Neural cell (in vitro differentiated cells): Measurements from ENCODE around the gene APH1B. TPM values are rescaled to one million over a fixed set of nuclear protein-coding genes. Genes with fewer than 3 reads are reported as not detected.

Experiments used
- H2AFZ ChIP-seq: fragments of 200-600, 300-800 bp; sonication (generic), shearing (Covaris generic); 2 replicates; pipeline ENCODE4 v1.6.0; 2014; ENCODE audit warnings: low read depth, mild to moderate bottlenecking, antibody characterized with exemption, low read length, moderate library complexity
- H3F3A ChIP-seq: fragments of 200-600 bp; shearing (Covaris generic); 2 replicates; pipeline ENCODE4 v1.6.1; 2016; ENCODE audit warnings: mild to moderate bottlenecking, moderate library complexity, mixed read lengths, antibody characterized with exemption, low read length; ENCODE audit not compliant: insufficient read depth, poor library complexity, severe bottlenecking
- H3K27ac ChIP-seq: fragments of 200-600, 300-800 bp; sonication (generic), shearing (Covaris generic); 2 replicates; pipeline ENCODE4 v1.5.1; 2014; ENCODE audit warnings: mild to moderate bottlenecking, low read length, moderate library complexity
- H3K27me3 ChIP-seq: fragments of 300-800, 200-600 bp; sonication (generic), shearing (Covaris generic); 2 replicates; pipeline ENCODE4 v1.6.0; 2014; ENCODE audit warnings: mild to moderate bottlenecking, low read depth, low read length, moderate library complexity; ENCODE audit not compliant: insufficient read depth
- H3K36me3 ChIP-seq: fragments of 300-800, 200-600 bp; sonication (generic), shearing (Covaris generic); 2 replicates; pipeline ENCODE4 v1.5.1; 2014; ENCODE audit warnings: mild to moderate bottlenecking, antibody characterized with exemption, low read length, moderate library complexity; ENCODE audit not compliant: insufficient read depth
- H3K4me2 ChIP-seq: fragments of 300-800, 200-600 bp; sonication (generic), shearing (Covaris generic); 2 replicates; pipeline ENCODE4 v1.6.0; 2014; ENCODE audit warnings: mild to moderate bottlenecking, low read length
- H3K4me3 ChIP-seq: fragments of 300-800, 200-600 bp; sonication (generic), shearing (Covaris generic); 2 replicates; pipeline ENCODE4 v1.5.1; 2014; ENCODE audit warnings: mild to moderate bottlenecking, low read length, moderate library complexity
- H3K79me2 ChIP-seq: fragments of 200-600 bp; shearing (Covaris generic); replicated peaks from 2 replicates; pipeline ENCODE4 v1.6.0; 2014; ENCODE audit warnings: mild to moderate bottlenecking, low read length, moderate library complexity; ENCODE audit not compliant: insufficient read depth
- H3K9ac ChIP-seq: fragments of 300-800, 200-600 bp; sonication (generic), shearing (Covaris generic); 2 replicates; pipeline ENCODE4 v1.6.1; 2016; ENCODE audit warnings: mild to moderate bottlenecking, low read length, mixed read lengths
- H3K9me2 ChIP-seq: fragments of 200-600 bp; shearing (Covaris generic); 2 replicates; pipeline ENCODE4 v1.6.1; 2016; ENCODE audit warnings: mild to moderate bottlenecking, low read length, mixed read lengths; ENCODE audit not compliant: insufficient read depth
- H3K9me3 ChIP-seq: fragments of 200-600, 300-800 bp; sonication (generic), shearing (Covaris generic); 2 replicates; pipeline ENCODE4 v1.6.1; 2016; ENCODE audit warnings: mild to moderate bottlenecking, mixed run types, low read length, moderate library complexity, mixed read lengths
- H4K20me1 ChIP-seq: fragments of 200-600 bp; shearing (Covaris generic); 2 replicates; pipeline ENCODE4 v1.6.1; 2016; ENCODE audit warnings: mild to moderate bottlenecking, mixed run types; ENCODE audit not compliant: insufficient read depth
- EP300 ChIP-seq: fragments of 450-650 bp; conservative IDR thresholded peaks from 2 replicates; pipeline ENCODE4 v1.6.1; 2014; ENCODE audit warnings: antibody characterized with exemption, mild to moderate bottlenecking, moderate library complexity; ENCODE audit not compliant: poor library complexity, severe bottlenecking
- EZH2 ChIP-seq: fragments of 200-600, 300-800 bp; shearing (Covaris generic), sonication (generic); IDR thresholded peaks from 2 replicates; pipeline ENCODE4 v1.6.1; 2014; ENCODE audit warnings: antibody characterized with exemption, low read length, borderline replicate concordance, mild to moderate bottlenecking; ENCODE audit not compliant: insufficient read depth, poor library complexity, severe bottlenecking
- MXI1 ChIP-seq: fragments of 450-650 bp; conservative IDR thresholded peaks from 2 replicates; pipeline ENCODE4 v1.6.1; 2014; ENCODE audit warnings: antibody characterized with exemption, mild to moderate bottlenecking; ENCODE audit not compliant: poor library complexity, severe bottlenecking
- POLR2AphosphoS5 ChIP-seq: IDR thresholded peaks from 2 replicates; pipeline ENCODE4 v1.6.1; 2012
- RAD21 ChIP-seq: fragments of 450-650 bp; conservative IDR thresholded peaks from 2 replicates; pipeline ENCODE4 v1.6.1; 2014; ENCODE audit warnings: antibody characterized with exemption, mild to moderate bottlenecking, moderate library complexity
- SMC3 ChIP-seq: fragments of 450-650 bp; conservative IDR thresholded peaks from 2 replicates; pipeline ENCODE4 v1.6.1; 2014; ENCODE audit warnings: antibody characterized with exemption, mild to moderate bottlenecking, moderate library complexity; ENCODE audit not compliant: poor library complexity
- TAF1 ChIP-seq: IDR thresholded peaks from 2 replicates; pipeline ENCODE4 v1.6.1; 2012; ENCODE audit warnings: low read depth
- polyA plus RNA-seq: library from polyadenylated mRNA; depleted of rRNA; stranded (reverse); fragments of >200 nt; gene quantifications from 2 replicates; pipeline ENCODE4 v1.2.3, GENCODE V29; 2014
- TF ChIP-seq, protein P1 (sequence below): fragments of 450-650 bp; IDR thresholded peaks from 2 replicates; pipeline ENCODE4 v1.5.1; 2014; ENCODE audit warnings: antibody characterized with exemption, mild to moderate bottlenecking, moderate library complexity; ENCODE audit not compliant: poor library complexity, severe bottlenecking
- TF ChIP-seq, protein P2 (sequence below): IDR thresholded peaks from 2 replicates; pipeline ENCODE4 v1.6.1; 2012; ENCODE audit warnings: borderline replicate concordance

The APH1B gene
- polyA plus RNA-seq, 1 donor from 2014 or later = 14.6 TPM

DNA sequence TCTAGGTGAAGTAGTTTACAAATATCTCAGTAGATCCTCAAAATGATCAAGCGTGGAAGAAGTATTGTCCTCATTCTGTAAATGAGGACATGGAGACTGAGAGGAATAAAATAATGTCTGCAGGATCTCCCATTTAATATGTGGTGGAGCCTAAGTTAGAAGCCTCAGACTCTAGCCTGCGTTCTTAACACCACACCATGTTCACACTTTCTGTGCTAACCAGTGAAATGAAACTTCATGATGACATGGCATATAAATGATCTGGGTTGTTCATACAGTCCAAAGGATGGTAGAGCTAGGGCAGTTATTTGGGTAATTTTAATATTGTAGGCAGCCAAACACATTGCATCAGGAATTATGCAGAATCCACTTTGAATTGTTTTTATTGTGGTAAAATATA lies 25.1 kb upstream of the APH1B start:
- Histone ChIP-seq H3K9me3 (no peaks in the 10 kb centered on the region), H3K9me2 (no peaks in the 10 kb centered on the region), H3K4me2 (no peak overlapping the region), H3K27ac (no peak overlapping the region), H2AFZ (no peak overlapping the region), H3F3A (peaks cover 2% of the 10 kb centered on the region), H3K27me3 (no peaks in the 10 kb centered on the region), H4K20me1 (no peaks in the 10 kb centered on the region), H3K79me2 (peaks cover 4% of the 10 kb centered on the region), H3K4me3 (no peak overlapping the region), H3K9ac (no peak overlapping the region), H3K36me3 (peaks cover 4% of the 10 kb centered on the region)
- TF ChIP-seq, protein P1, sequence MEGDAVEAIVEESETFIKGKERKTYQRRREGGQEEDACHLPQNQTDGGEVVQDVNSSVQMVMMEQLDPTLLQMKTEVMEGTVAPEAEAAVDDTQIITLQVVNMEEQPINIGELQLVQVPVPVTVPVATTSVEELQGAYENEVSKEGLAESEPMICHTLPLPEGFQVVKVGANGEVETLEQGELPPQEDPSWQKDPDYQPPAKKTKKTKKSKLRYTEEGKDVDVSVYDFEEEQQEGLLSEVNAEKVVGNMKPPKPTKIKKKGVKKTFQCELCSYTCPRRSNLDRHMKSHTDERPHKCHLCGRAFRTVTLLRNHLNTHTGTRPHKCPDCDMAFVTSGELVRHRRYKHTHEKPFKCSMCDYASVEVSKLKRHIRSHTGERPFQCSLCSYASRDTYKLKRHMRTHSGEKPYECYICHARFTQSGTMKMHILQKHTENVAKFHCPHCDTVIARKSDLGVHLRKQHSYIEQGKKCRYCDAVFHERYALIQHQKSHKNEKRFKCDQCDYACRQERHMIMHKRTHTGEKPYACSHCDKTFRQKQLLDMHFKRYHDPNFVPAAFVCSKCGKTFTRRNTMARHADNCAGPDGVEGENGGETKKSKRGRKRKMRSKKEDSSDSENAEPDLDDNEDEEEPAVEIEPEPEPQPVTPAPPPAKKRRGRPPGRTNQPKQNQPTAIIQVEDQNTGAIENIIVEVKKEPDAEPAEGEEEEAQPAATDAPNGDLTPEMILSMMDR = no peak

DNA sequence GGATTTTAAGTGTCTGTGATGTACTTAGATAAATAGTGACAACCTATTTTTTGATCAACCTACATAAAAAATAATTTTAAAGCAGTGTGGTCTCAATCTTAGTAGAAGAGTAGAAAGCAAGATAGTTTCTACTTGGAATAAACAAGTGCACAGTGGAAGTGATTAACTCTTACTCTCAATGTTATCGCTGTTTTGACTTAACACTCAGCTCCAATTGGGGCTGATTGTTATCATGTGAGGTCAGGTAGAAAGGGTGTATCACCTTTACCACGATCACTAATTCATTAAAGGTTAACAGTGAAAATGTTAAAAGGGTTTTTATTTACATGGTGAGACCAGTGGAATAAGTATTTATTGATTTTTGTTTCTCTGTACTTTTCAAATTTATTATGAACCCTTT lies 22.4 kb upstream of the APH1B start:
- no peak for TF ChIP-seq TAF1
- no peak for TF ChIP-seq EP300
- no peak for TF ChIP-seq MXI1
- TF ChIP-seq EZH2 = no peak
- TF ChIP-seq, protein P2, sequence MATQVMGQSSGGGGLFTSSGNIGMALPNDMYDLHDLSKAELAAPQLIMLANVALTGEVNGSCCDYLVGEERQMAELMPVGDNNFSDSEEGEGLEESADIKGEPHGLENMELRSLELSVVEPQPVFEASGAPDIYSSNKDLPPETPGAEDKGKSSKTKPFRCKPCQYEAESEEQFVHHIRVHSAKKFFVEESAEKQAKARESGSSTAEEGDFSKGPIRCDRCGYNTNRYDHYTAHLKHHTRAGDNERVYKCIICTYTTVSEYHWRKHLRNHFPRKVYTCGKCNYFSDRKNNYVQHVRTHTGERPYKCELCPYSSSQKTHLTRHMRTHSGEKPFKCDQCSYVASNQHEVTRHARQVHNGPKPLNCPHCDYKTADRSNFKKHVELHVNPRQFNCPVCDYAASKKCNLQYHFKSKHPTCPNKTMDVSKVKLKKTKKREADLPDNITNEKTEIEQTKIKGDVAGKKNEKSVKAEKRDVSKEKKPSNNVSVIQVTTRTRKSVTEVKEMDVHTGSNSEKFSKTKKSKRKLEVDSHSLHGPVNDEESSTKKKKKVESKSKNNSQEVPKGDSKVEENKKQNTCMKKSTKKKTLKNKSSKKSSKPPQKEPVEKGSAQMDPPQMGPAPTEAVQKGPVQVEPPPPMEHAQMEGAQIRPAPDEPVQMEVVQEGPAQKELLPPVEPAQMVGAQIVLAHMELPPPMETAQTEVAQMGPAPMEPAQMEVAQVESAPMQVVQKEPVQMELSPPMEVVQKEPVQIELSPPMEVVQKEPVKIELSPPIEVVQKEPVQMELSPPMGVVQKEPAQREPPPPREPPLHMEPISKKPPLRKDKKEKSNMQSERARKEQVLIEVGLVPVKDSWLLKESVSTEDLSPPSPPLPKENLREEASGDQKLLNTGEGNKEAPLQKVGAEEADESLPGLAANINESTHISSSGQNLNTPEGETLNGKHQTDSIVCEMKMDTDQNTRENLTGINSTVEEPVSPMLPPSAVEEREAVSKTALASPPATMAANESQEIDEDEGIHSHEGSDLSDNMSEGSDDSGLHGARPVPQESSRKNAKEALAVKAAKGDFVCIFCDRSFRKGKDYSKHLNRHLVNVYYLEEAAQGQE = no peak
- TF ChIP-seq, protein P1 = no peak
- no peak for TF ChIP-seq POLR2AphosphoS5
- TF ChIP-seq SMC3 = no peak
- no peak for TF ChIP-seq RAD21
- Histone ChIP-seq H3K27me3 (no peaks in the 10 kb centered on the region), H3K79me2 (peaks cover 4% of the 10 kb centered on the region), H3K4me3 (no peak overlapping the region), H3K9ac (no peak overlapping the region), H3K9me2 (no peaks in the 10 kb centered on the region), H4K20me1 (no peaks in the 10 kb centered on the region), H3K27ac (no peak overlapping the region), H2AFZ (no peak overlapping the region), H3K4me2 (no peak overlapping the region), H3K36me3 (peaks cover 4% of the 10 kb centered on the region), H3K9me3 (no peaks in the 10 kb centered on the region), H3F3A (peaks cover 2% of the 10 kb centered on the region)
